MM.1S (cell line): ENCODE results near the gene CYP27A1.
"Not testable (repeated sequence)": the region's sequence is repeated elsewhere in the genome, so short reads cannot be mapped to it uniquely, and the experiment has no call there.

Source experiments
- DNase-seq: peaks from one replicate; pipeline ENCODE4 v3.0.0-alpha.2; 2015
- H2AFZ ChIP-seq: fragments of 300-600 bp; sonication (generic); 2 replicates; pipeline ENCODE4 v1.6.0; 2016; ENCODE audit warnings: antibody characterized with exemption, low read length
- H3F3A ChIP-seq: fragments of 300-600 bp; sonication (generic); 2 replicates; pipeline ENCODE4 v1.6.1; 2016; ENCODE audit warnings: mild to moderate bottlenecking, antibody characterized with exemption, low read length, moderate library complexity, mixed read lengths; ENCODE audit not compliant: insufficient read depth
- H3K27ac ChIP-seq: fragments of 300-600 bp; sonication (generic); 2 replicates; pipeline ENCODE4 v1.5.1; 2016; ENCODE audit warnings: mild to moderate bottlenecking, low read length
- H3K27me3 ChIP-seq: fragments of 300-600 bp; sonication (generic); replicated peaks from 2 replicates; pipeline ENCODE4 v1.6.0; 2016; ENCODE audit warnings: low read length; ENCODE audit not compliant: insufficient read depth
- H3K36me3 ChIP-seq: fragments of 300-600 bp; sonication (generic); replicated peaks from 2 replicates; pipeline ENCODE4 v1.6.1; 2016; ENCODE audit warnings: mild to moderate bottlenecking, low read length, mixed read lengths; ENCODE audit not compliant: insufficient read depth
- H3K4me1 ChIP-seq: fragments of 300-600 bp; sonication (generic); 2 replicates; pipeline ENCODE4 v1.6.1; 2016; ENCODE audit warnings: low read length, mixed read lengths
- H3K4me2 ChIP-seq: fragments of 300-600 bp; sonication (generic); 2 replicates; pipeline ENCODE4 v1.6.0; 2016; ENCODE audit warnings: low read depth, low read length
- H3K4me3 ChIP-seq: fragments of 300-600 bp; sonication (generic); 2 replicates; pipeline ENCODE4 v1.5.1; 2016; ENCODE audit warnings: low read length, mixed read lengths
- H3K79me2 ChIP-seq: fragments of 300-600 bp; sonication (generic); 2 replicates; pipeline ENCODE4 v1.6.1; 2016; ENCODE audit warnings: mixed run types, low read length, mixed read lengths
- H3K9ac ChIP-seq: fragments of 300-600 bp; sonication (generic); 2 replicates; pipeline ENCODE4 v1.6.1; 2016; ENCODE audit warnings: low read length, mixed read lengths
- H3K9me2 ChIP-seq: fragments of 300-600 bp; sonication (generic); replicated peaks from 2 replicates; pipeline ENCODE4 v1.6.1; 2016; ENCODE audit warnings: mild to moderate bottlenecking, low read length, mixed read lengths; ENCODE audit not compliant: insufficient read depth
- H3K9me3 ChIP-seq: fragments of 300-600 bp; sonication (generic); replicated peaks from 2 replicates; pipeline ENCODE4 v1.6.1; 2016; ENCODE audit warnings: mild to moderate bottlenecking, low read length, mixed read lengths; ENCODE audit not compliant: insufficient read depth
- H4K20me1 ChIP-seq: fragments of 300-600 bp; sonication (generic); 2 replicates; pipeline ENCODE4 v1.6.1; 2016; ENCODE audit warnings: mild to moderate bottlenecking, low read length, moderate library complexity, mixed read lengths; ENCODE audit not compliant: insufficient read depth
- CTCF ChIP-seq: fragments of 300-600 bp; sonication (generic); IDR thresholded peaks from 2 replicates; pipeline ENCODE4 v1.5.1; 2016; ENCODE audit warnings: antibody characterized with exemption, low read length, mixed read lengths
- EZH2 ChIP-seq: fragments of 300-600 bp; sonication (generic); optimal IDR thresholded peaks from 2 replicates; pipeline ENCODE3; 2017; ENCODE audit warnings: low read depth, mild to moderate bottlenecking, antibody characterized with exemption, low read length, mixed read lengths
- EZH2phosphoT487 ChIP-seq: fragments of 300-600 bp; sonication (generic); IDR thresholded peaks from 2 replicates; pipeline ENCODE4 v1.6.1; 2018; ENCODE audit warnings: antibody characterized with exemption, low read length

The CYP27A1 gene

GRCh38 chr2:218755567-218756404 lies 26.2 kb upstream of the CYP27A1 start:
- TF ChIP-seq EZH2 (no peak), CTCF (no peak), EZH2phosphoT487 (no peak)
- Histone ChIP-seq H3K79me2 (no peaks in the 10 kb centered on the region), H4K20me1 (no peaks in the 10 kb centered on the region), H3K9ac (no peak overlapping the region), H3K27me3 (no peaks in the 10 kb centered on the region), H3K4me2 (no peak overlapping the region), H3K36me3 (peaks cover 4% of the 10 kb centered on the region; the same call in 1 of the 2 replicates), H3K4me1 (no peaks in the 10 kb centered on the region), H3K4me3 (no peak overlapping the region), H3F3A (no peaks in the 10 kb centered on the region), H2AFZ (no peak overlapping the region), H3K9me3 (no peaks in the 10 kb centered on the region), H3K9me2 (no peaks in the 10 kb centered on the region), H3K27ac (no peak overlapping the region)
- no peak for DNase-seq

- H2AFZ ChIP-seq, result no peak overlapping the region
- H3K9me3 ChIP-seq, result no peaks in the 10 kb centered on the region
- no peaks in the 10 kb centered on the region for H3K27me3 ChIP-seq
- H3K9ac ChIP-seq, result no peak overlapping the region
- H3K4me3 ChIP-seq, result no peak overlapping the region
- H3F3A ChIP-seq, result no peaks in the 10 kb centered on the region
- peaks cover 4% of the 10 kb centered on the region; the same call in 1 of the 2 replicates for H3K36me3 ChIP-seq
- H3K4me1 ChIP-seq, result no peaks in the 10 kb centered on the region
- DNase-seq, result no peak
- no peaks in the 10 kb centered on the region for H3K79me2 ChIP-seq
- no peaks in the 10 kb centered on the region for H4K20me1 ChIP-seq
- H3K4me2 ChIP-seq, result no peak overlapping the region
- TF ChIP-seq EZH2, result no peak
- TF ChIP-seq CTCF, result no peak
- TF ChIP-seq EZH2phosphoT487, result no peak
- no peak overlapping the region for H3K27ac ChIP-seq
- H3K9me2 ChIP-seq, result no peaks in the 10 kb centered on the region
Observed at GRCh38 chr2:218756599-218757377, 25.2 kb upstream of the CYP27A1 start.

GRCh38 chr2:218761795-218762194 lies 20.2 kb upstream of the CYP27A1 start:
- no peak overlapping the region for H2AFZ ChIP-seq
- H3K79me2 ChIP-seq, result no peaks in the 10 kb centered on the region
- H3F3A ChIP-seq, result no peaks in the 10 kb centered on the region
- no peaks in the 10 kb centered on the region for H3K27me3 ChIP-seq
- no peak for DNase-seq
- no peak overlapping the region for H3K9ac ChIP-seq
- no peak overlapping the region for H3K27ac ChIP-seq
- no peaks in the 10 kb centered on the region for H4K20me1 ChIP-seq
- H3K9me2 ChIP-seq, result no peaks in the 10 kb centered on the region
- H3K4me2 ChIP-seq, result no peak overlapping the region
- no peaks in the 10 kb centered on the region for H3K9me3 ChIP-seq
- no peaks in the 10 kb centered on the region for H3K4me1 ChIP-seq
- H3K36me3 ChIP-seq, result no peaks in the 10 kb centered on the region
- H3K4me3 ChIP-seq, result no peak overlapping the region
- no peak for TF ChIP-seq EZH2
- no peak for TF ChIP-seq CTCF
- TF ChIP-seq EZH2phosphoT487, result no peak

- H3K4me2 ChIP-seq, H3K9me2 ChIP-seq, H3K4me1 ChIP-seq, H3K36me3 ChIP-seq, H4K20me1 ChIP-seq, H3F3A ChIP-seq, DNase-seq, H3K4me3 ChIP-seq, H3K9me3 ChIP-seq, H2AFZ ChIP-seq, H3K27ac ChIP-seq, H3K9ac ChIP-seq, H3K79me2 ChIP-seq, H3K27me3 ChIP-seq: not testable (repeated sequence)
Observed at GRCh38 chr2:218772759-218773158, 9.2 kb upstream of the CYP27A1 start.
